Measurements from ENCODE around the gene SPP1.

The SPP1 gene

DNA sequence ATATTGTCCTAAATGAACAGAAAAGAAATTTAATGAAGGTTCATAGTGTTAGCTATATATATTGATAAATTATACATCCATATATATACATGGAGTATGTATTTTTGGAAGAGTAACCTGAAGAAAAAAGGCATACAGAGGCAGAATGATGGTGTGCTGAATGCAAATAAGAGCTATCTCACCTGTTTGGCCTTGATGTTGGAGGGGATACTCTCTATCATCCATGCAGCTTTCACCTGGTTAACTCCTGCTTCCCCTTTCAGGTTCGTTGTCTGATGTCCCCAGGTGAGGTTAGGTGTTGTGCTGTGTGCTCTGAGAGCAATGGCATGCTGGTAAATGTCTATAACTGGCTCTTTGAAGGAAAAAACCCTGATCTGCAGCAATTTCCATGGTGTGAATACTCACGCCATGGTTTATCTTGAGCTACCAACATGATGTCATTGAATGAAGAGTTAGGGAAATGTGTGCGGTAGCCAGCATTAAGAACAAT lies 31.8 kb upstream of the SPP1 start:
- DNase-seq (ENCODE audit: insufficient read length, low spot score): no peak
- no peak for FAIRE-seq
- no peak for TF ChIP-seq POLR2A (IDR thresholded peaks at IDR 0.05; ENCODE audit: low read depth, low read length)

DNA sequence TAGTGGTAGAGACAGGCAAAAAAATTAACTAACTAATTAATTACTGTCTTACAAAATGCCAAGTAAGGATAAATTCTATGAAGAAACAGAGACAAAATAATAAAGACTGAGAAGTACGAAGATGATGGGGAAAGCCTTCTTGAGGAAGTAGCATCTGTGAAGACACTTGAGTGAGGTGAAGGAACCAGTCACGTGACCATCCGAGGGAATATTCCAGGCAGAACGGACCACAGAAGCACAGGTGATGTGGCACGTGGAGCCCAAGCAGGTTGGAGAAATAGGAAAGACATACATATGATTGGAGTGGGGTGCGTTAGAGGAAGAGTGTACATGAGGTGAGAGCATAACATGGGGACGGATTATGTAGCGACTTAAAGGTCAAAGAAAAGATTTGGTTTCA lies 30.5 kb upstream of the SPP1 start:
- FAIRE-seq (no peak), DNase-seq (ENCODE audit: insufficient read length, low spot score) (no peak)
- no peak for TF ChIP-seq POLR2A (IDR thresholded peaks at IDR 0.05; ENCODE audit: low read depth, low read length)

DNA sequence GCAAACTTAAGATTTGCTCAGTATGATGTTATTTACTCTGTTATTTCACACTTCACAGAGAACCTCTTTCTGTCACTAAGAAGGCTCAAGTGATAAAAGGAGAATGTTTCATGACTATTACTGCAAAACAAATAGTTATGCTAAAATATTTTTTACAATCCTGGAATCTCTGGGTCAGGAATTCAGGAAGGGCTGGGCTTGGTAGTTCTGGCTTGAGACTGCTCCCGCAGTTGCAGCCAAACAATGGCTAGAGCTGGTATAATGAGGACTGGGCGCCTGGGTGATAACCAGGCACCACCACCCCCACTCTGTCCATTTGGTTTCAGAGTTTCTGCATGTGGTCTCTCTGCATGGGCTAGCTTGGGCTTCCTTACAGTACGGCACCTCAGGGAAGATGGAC lies 28.7 kb upstream of the SPP1 start:
- FAIRE-seq (no peak), DNase-seq (ENCODE audit: insufficient read length, low spot score) (no peak)
- no peak for TF ChIP-seq POLR2A (IDR thresholded peaks at IDR 0.05; ENCODE audit: low read depth, low read length)

DNA sequence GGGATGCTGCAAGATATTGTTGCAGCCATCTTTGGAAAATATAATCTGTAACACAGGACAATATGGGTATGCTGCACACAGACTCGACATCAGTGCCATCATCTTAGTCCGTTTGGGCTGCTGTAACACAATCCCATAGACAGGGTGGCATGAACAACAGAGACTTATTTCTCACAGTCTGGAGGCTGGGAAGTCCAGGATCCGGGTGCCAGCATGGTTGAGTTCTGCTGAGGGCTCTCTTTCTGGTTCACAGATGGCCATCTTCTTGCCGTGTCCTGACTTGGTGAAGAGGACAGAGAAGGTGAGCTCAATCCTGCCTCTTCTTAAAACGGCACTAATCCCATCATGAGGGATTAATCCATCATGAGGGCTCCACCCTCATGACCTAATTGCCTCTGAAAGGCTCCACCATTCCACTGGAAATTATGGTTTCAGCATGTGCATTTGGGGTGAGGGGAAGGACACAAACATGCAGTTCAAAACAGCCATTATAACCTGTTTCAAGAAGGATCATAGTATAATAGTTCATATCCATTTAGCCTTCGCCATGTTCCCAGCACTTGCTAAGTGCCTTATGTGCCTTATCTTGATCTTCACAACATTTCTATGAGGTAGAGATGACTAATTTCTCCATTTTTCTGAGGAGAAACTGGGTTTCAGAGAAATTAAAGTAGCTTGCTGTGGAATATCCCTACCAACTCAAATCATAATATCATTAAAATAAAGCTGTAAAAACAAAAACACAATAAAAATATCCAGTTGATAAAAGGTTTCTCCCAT lies 27.9 kb upstream of the SPP1 start:
- DNase-seq (ENCODE audit: insufficient read length, low spot score) (no peak), FAIRE-seq (no peak)
- no peak for TF ChIP-seq POLR2A (IDR thresholded peaks at IDR 0.05; ENCODE audit: low read depth, low read length)

DNA sequence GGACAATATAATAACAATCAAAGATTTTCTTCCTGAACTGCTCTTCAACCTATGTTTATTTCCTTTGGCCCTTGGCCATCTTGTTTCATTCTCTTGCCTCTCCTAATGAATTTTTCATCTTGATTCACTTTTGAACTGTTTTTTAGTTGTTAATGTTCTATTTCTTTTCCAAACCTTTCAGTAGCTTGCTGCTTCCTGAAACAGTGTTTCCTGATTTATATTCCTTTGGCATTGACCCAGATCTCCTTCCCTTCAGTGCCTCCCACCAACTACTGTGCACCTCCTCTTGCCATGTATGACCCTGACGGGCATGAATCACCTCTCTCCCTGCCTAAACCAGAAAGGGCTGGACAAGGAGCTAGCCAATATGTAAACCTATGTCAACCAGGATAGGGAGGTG lies 25.6 kb upstream of the SPP1 start:
- no peak for TF ChIP-seq POLR2A (IDR thresholded peaks at IDR 0.05; ENCODE audit: low read depth, low read length)
- FAIRE-seq (no peak), DNase-seq (ENCODE audit: insufficient read length, low spot score) (peak; percentile 15)

DNA sequence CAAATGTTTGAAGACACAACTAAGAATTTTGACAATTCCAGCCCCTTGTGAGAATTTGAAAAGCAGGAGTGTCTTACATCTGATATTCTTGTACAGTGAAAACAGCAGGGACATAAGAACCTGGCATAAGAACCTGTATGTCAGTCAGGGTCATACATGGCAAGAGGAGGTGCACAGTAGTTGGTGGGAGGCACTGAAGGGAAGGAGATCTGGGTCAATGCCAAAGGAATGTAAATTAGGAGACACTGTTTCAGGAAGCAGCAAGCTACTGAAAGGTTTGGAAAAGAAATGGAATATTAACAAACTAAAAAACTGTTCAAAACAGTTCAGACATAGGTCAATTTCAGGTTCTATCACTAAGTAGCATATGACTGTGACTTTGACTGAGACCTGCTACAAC lies 25.0 kb upstream of the SPP1 start:
- FAIRE-seq (peak; percentile 90), DNase-seq (ENCODE audit: insufficient read length, low spot score) (no peak)
- TF ChIP-seq POLR2A (IDR thresholded peaks at IDR 0.05; ENCODE audit: low read depth, low read length): no peak

DNA sequence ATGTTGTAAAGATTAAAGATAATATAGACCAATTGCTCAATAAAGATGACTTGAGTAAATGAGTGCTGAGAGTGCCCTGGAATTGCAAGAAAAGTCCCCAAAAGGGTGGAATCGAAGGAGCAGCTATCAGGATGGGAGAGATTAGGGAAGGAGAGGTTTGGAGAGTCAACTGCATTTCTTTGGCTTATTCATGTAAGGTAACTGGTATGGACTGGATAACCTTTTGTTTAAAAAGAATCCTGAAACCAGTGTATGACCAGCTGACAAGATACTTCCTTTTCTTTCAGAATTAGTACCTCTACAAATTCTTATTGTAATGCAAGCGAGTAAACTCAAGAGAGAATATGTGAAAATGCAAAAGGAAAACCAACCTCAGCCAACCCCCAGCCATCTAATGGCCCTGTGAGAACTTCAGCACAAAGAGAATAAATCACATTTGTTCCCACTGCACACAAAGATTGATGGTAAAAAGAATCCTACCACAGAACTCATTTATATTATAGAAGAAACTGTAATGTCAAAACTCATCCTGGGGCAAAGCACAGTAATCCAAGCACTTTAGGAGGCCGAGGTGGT lies 24.5 kb upstream of the SPP1 start:
- no peak for TF ChIP-seq POLR2A (IDR thresholded peaks at IDR 0.05; ENCODE audit: low read depth, low read length)
- DNase-seq (ENCODE audit: insufficient read length, low spot score): no peak
- no peak for FAIRE-seq

DNA sequence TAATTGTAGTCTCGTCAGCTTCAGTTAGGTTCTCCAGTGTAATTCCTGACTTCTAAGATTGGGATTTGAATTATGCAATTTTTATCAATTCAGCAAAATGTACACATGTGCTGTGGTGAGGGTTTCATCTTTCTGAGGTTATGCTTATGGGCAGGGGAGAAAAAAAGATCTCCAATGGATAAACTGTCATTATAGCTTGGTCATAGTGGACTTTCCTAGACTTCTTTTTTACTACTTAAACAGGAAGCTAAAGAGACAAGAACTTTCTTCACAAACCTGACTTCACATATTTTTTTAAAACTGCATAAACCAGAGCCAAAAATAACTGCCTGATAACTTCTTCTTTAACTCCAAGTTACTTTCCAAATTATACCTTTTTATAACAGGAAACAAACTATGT lies 21.7 kb upstream of the SPP1 start:
- FAIRE-seq (no peak), DNase-seq (ENCODE audit: insufficient read length, low spot score) (no peak)
- no peak for TF ChIP-seq POLR2A (IDR thresholded peaks at IDR 0.05; ENCODE audit: low read depth, low read length)

DNA sequence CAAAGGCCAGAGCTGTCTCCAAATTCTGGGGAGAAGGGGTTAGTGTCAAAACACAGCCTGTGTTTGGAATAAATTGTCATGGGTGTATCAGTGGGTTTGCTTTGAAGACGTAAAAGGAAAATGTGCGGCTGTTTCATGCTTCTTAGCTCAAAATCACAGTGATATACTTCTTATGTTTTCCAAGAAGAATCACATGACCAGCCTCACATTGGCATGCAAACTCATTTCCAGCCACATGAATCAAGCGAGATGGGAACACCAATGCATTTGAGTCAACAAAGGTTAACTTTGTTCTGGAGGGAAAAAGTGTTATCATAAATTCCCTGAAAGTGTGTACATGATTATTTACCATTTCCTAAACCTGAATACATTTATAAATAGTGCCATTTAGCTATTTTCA lies 19.0 kb upstream of the SPP1 start:
- TF ChIP-seq POLR2A (IDR thresholded peaks at IDR 0.05; ENCODE audit: low read depth, low read length): no peak
- DNase-seq (ENCODE audit: insufficient read length, low spot score) (no peak), FAIRE-seq (no peak)

DNA sequence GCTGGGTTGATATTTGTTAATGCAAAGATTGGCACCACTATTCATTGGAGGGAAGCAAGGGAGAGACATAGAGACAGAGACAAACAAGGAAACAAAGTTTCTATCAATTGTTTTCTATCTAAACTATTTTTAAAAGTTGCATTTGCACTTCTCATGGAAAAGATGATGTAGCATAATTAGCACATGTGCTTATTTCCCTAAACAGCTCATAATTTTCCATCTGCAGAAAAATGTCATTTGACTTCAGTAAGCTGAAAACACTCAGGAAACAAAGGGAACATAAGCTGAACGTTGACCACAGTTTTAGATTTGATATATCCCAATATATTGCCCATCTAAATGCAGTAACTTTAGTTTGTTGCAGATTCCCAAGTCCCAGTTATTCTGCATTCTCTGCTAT lies 18.5 kb upstream of the SPP1 start:
- TF ChIP-seq POLR2A (IDR thresholded peaks at IDR 0.05; ENCODE audit: low read depth, low read length): no peak
- FAIRE-seq: no peak
- no peak for DNase-seq (ENCODE audit: insufficient read length, low spot score)

DNA sequence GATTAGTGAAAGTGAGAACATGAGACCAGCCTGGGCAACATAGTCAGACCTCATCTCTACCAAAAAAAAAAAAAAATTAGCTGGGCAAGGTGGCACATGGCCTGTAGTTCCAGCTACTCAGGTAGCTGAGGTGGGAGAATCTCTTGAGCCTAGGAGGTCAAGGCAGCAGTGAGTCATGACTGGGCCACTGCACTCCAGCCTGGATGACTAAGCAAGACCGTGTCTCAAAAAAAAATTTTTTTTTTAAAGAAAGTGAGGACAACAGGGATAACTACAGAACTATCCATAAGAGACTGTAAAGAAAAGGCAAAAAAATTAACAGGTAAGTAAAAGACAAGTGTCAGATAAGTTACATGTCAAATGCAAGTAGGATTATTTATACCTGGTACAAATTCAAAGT lies 13.5 kb upstream of the SPP1 start:
- DNase-seq (ENCODE audit: insufficient read length, low spot score) (no peak), FAIRE-seq (no peak)
- TF ChIP-seq POLR2A (IDR thresholded peaks at IDR 0.05; ENCODE audit: low read depth, low read length): no peak

DNA sequence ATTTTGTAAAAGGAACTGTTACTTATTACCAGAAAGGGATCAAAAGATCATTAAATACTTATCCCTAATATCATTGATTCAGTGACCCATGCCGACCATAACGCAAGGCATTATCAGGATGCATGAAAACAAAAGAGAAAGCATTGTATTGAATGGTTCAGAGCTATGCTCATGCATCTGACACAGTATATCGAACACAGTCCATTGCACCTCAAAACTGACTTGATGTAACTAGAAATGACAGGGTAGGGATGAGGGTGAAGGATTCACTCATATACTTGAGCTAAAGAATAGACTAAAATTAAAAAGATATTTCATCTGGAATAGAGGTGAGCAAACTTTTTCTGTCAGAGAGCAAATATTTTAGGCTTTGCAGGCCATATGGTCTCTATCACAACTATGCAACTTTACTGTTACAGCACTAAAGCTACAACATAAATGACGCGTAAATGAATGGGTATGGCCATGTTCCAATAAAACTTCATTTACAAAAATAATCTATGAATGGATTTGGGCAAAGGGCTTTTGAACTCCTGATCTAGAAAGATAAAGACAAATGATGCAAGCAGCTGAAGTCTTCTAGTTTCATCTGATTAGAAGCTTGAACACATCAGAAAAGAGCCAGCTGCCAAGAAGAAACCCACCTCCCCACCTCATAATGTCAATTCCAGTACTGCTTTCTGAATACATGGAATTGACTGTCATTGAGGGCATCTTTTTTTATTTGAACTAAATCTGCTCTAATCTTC lies 12.9 kb upstream of the SPP1 start:
- DNase-seq (ENCODE audit: insufficient read length, low spot score): no peak
- FAIRE-seq: no peak
- TF ChIP-seq POLR2A (IDR thresholded peaks at IDR 0.05; ENCODE audit: low read depth, low read length): no peak

DNA sequence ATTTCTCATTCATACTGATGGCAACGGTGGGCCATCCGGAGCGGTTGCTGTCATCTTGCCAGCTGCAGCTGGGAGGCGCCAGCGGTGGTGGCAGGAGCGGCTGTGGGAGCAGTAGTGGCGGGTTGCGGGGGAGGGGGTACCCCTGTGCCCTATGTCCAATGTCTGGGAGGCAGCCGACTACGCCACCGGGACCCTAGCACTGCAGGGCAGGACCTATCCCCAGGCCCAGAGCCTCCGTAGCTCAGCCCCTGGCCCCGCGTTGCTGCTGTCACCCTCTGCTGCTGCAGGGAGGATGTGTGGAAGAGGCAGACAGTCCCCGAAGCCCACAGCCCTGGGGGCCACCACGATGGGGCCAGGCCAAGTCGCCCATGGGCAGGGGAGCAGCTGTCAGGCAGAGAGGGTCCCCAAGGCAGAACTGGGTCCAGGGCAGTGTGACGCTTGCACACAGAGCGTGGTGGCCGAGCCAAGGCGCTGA lies 10.0 kb upstream of the SPP1 start:
- DNase-seq (ENCODE audit: insufficient read length, low spot score): no peak
- no peak for FAIRE-seq
- TF ChIP-seq POLR2A (IDR thresholded peaks at IDR 0.05; ENCODE audit: low read depth, low read length): no peak

DNA sequence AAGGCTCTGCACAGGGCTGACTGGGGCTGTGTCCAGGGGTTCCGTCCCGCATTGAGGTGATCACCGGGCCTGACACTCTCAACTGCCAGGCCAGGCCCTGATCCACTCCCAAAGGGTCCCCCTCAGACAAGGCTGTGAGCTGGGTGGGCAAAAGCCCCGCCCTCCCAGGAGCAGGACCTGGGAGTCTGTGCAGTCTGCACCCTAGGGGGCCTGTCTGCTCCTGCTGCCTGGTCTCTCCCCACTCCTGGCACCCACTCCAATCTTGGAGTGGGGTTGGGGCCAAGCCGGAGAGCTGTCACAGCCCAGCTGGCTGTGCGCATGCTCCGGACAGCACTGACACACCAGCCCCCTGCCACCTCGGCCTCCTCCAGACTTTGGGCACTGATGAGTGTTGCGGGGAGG lies 9.4 kb upstream of the SPP1 start:
- DNase-seq (ENCODE audit: insufficient read length, low spot score) (no peak), FAIRE-seq (no peak)
- TF ChIP-seq POLR2A (IDR thresholded peaks at IDR 0.05; ENCODE audit: low read depth, low read length): no peak

Data from H54 (cell line).